GM12878 (cell line): ENCODE data around the gene SUGP1.

Experiments
- KAT2A ChIP-seq: conservative IDR thresholded peaks from 2 replicates; pipeline ENCODE4 v1.6.1; 2011; ENCODE audit warnings: low read depth, low read length; ENCODE audit not compliant: control insufficient read depth
- POLR2AphosphoS5 ChIP-seq: IDR thresholded peaks from 2 replicates; pipeline ENCODE4 v1.6.1; 2011; ENCODE audit warnings: mild to moderate bottlenecking, low read length, inconsistent platforms
- RFX5 ChIP-seq: IDR thresholded peaks from 2 replicates; pipeline ENCODE4 v1.6.1; 2011; ENCODE audit warnings: low read depth, low read length, improper control_type of control experiment
- TF ChIP-seq, protein P1 (sequence below), 3 experiments: IDR thresholded peaks in 2 of 3; conservative IDR thresholded peaks in 1 of 3; 2 replicates each; pipeline ENCODE4 v1.5.1; 2011; ENCODE audit warnings: low read depth in 3 of 3, low read length in 3 of 3, mild to moderate bottlenecking in 3 of 3, control low read depth in 2 of 3, moderate library complexity in 2 of 3, inconsistent platforms in 1 of 3, mixed read lengths in 1 of 3; ENCODE audit not compliant: control insufficient read depth in 2 of 3, insufficient read depth in 1 of 3; ENCODE audit errors: extremely low read depth in 1 of 3
- TF ChIP-seq, protein P2 (sequence below): fragments of 450-650 bp; formaldehyde crosslinking; IDR thresholded peaks from 2 replicates; pipeline ENCODE4 v1.4.0; 2022; ENCODE audit warnings: mild to moderate bottlenecking, moderate library complexity

DNA sequence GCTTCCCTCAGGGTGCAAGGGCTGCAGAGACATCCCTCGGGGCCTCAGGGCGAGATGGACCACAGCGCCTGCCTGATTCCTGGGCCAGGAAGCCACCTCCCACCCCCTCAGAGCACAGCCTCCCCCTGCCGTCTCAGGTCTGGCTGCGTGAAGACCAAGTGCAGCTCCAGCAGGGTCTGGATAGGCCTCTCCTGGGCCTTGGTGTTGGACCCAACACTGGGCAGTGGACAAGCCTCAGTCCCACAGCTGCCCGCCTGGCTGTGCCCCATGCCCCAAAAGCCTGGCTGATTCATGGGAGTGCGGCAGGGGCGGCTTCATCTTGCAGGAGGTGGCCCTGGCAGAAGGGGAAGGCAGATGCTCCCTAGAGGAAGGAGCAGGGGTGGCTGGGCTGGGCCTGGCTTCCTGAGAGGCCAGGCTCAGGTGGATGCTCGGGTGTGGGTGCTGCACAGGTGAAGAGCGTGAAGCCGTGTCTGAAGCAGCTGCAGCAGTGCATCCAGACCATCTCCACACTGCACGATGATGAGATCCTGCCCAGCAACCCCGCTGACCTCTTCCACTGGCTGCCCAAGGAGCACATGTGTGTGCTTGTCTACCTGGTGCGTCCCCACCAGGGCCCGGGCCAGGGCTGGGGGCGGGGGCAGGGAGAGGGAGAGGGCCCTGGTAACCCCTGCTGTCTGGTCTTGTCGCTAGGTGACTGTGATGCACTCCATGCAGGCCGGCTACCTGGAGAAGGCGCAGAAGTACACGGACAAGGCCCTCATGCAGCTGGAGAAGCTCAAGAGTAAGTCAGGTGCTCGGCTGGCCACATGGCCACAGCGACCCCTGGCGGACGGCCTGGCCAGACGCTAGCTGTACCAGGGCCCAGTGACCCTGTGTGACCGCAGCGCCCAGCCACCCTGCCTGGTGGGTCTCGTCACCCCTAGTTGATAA, 22.0 kb upstream of the SUGP1 start:
- TF ChIP-seq, protein P1, sequence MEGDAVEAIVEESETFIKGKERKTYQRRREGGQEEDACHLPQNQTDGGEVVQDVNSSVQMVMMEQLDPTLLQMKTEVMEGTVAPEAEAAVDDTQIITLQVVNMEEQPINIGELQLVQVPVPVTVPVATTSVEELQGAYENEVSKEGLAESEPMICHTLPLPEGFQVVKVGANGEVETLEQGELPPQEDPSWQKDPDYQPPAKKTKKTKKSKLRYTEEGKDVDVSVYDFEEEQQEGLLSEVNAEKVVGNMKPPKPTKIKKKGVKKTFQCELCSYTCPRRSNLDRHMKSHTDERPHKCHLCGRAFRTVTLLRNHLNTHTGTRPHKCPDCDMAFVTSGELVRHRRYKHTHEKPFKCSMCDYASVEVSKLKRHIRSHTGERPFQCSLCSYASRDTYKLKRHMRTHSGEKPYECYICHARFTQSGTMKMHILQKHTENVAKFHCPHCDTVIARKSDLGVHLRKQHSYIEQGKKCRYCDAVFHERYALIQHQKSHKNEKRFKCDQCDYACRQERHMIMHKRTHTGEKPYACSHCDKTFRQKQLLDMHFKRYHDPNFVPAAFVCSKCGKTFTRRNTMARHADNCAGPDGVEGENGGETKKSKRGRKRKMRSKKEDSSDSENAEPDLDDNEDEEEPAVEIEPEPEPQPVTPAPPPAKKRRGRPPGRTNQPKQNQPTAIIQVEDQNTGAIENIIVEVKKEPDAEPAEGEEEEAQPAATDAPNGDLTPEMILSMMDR (IDR thresholded peaks at IDR 0.05 in 2 of 3, conservative IDR thresholded peaks at IDR 0.05 in 1 of 3; ENCODE audit: control insufficient read depth in 2 of 3, extremely low read depth in 1 of 3, insufficient read depth in 1 of 3, low read depth in 3 of 3, low read length in 3 of 3), result peak; percentile 53 to 86 (median 72)
- TF ChIP-seq KAT2A (no peak), POLR2AphosphoS5 (no peak), RFX5 (no peak)
- TF ChIP-seq, protein P2, sequence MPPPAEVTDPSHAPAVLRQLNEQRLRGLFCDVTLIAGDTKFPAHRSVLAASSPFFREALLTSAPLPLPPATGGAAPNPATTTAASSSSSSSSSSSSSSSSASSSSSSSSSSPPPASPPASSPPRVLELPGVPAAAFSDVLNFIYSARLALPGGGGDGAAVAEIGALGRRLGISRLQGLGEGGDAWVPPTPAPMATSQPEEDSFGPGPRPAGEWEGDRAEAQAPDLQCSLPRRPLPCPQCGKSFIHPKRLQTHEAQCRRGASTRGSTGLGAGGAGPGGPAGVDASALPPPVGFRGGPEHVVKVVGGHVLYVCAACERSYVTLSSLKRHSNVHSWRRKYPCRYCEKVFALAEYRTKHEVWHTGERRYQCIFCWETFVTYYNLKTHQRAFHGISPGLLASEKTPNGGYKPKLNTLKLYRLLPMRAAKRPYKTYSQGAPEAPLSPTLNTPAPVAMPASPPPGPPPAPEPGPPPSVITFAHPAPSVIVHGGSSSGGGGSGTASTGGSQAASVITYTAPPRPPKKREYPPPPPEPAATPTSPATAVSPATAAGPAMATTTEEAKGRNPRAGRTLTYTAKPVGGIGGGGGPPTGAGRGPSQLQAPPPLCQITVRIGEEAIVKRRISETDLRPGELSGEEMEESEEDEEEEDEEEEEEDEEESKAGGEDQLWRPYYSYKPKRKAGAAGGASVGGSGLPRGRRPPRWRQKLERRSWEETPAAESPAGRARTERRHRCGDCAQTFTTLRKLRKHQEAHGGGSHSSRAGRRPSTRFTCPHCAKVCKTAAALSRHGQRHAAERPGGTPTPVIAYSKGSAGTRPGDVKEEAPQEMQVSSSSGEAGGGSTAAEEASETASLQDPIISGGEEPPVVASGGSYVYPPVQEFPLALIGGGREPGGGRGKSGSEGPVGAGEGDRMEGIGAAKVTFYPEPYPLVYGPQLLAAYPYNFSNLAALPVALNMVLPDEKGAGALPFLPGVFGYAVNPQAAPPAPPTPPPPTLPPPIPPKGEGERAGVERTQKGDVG (CRISPR knock-in tag), result no peak
